Measurements from ENCODE around the gene DDX41. TPM values are rescaled to one million over a fixed set of nuclear protein-coding genes. Genes with fewer than 3 reads are reported as not detected.

The DDX41 gene
- 129 and 138 TPM in 2 replicates for total RNA-seq

DNA sequence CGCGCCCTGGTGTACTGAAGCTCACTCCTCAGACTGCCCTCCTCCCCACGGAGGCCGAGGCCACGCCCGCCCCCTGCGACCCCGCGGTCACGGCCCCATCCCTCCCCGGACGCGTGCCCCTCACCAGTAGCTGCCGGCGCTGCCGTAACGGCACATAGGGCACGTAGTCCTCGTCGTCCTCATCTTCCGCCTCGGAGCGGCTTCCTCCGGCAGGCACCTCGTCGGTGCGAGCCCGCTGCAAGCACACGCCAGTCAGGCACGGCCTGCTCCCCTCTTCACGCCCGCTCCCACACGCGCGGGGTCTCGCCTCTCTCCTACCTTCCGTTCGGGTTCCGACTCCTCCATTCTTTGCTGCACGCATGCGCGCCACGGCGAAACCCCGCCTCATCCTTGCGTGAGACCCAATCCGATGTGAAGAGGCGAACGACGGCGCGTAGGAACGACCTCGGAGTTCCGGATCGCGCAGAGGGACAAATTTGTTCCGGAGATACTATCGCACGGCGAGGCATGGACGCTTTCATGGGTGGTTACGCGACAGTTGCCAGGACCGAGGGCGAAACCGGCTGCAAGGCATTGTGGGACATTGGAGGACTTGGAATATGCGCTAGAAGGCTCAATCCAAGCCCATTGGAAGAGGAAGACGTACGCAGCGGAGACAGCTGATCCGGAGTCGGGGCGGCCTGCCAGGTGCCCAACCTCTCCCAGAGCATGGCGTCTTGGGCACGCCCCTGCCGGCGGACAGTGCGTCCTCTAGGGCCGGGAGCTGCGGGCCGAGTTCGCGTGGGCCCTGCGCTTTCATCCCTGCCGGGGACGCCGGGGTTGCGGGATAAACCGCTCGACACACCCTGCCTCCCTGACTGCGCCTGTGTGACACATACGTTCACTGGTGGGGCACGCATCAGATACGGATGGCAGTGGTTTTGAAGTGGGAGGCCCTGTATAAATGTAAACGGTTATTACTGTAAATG, at the start of gene DDX41:
DDX41 (minus strand) TSS at position 361 of the 968 bp plus-strand sequence; CDS start at position 345, 16 bp downstream.

DNA sequence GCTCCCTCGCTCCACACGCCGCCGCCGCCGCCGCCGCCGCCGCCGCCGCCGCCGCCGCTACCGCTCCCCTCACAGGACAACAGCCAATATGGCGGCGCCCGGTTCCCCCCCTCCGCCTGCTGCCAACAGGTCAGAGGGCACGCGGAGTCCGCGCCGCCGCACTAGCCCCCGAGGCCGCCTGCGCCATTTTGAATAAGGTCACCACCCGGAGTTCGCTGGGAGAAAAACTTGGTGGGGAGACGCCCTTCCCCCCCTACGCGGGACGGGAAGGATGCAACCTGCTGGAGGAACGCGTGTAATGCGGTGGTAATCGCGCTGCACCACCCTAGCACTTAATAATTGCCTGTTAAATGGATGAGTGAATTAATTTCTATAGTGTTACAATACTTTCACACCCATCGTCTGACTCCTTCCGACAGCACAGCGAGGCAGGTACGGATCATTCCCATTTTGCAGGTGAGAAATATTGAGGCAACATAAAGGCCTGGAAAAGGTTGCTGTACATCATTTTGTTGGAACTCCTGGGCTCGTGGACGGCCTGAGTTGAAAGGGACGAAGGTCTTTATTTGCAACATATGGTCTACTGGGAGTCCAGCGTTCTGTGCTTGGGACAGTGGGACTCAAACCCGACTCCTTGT, 37.8 kb upstream of the DDX41 start, which contains the start of gene FAM193B:
FAM193B (minus strand) TSS at position 90 of the 638 bp plus-strand sequence. CDS start 105 bp downstream, outside the sequence.

DNA sequence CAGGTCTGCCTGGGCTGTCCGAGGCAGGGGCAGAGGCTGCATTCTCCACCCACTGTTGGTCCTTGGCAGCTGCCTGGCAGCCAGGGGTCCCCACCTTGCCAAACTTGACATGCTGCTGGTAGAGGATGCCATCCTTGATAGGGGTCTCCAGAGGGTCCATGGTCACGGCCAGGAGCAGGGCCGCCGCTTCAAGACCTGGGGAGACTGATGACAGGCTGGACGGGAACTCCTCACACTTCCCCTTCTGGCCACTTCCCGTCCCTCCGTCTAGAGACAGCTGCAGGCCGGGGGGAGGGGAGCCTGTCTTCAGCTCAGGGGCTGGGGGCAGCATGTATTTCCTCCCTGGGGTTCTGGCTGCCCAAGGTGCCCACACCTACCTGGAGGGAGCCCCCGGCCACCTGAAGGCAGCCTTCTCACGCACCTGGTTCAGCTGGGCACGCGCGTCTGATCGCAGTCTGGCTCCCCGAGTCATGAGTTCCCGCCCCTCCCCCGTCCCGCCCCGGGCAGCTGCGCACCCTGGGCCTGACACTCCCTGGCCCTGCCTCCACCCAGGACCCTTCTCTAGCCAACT, 7.3 kb downstream of the DDX41 start, which contains the start of gene DOK3:
DOK3 (minus strand) TSS at position 446 of the 571 bp plus-strand sequence; CDS start at position 160, 286 bp downstream.

DNA sequence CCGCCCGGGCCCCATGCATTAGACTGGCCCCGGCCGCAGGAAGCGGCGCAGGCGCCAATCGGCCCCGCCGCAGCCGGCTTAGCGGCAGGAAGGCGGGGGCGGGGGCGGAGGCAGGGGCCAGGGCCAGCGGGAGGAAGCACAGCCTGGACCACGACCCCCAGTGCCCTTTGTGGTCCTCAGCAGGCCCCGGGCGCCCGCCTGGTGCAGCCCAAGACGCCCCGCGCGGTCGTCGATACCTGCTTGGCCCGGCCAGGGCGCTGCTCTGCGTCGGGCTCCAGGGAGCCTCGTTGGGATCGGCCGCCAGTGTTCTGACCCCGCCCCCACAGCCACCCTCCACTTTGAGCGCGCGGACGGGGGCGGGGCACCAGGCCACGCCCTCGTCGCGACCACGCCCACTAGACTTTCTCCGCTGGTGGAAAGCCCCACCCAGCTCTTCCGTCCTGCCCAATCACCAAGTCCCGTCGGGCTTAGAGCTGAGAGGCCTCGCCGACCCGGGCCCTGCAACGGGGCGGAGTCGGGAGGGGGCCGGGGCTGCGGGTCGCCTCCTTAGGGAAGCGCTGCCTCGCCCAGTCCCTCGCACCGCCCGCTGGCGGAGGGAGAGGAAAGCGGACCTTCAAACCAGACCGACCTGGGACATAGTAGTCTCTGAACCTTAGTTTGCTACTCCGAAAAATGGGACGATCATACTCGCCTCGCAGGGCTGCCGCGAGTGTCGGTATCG, 19.3 kb downstream of the DDX41 start, which contains the start of gene PDLIM7:
PDLIM7 (minus strand) TSS at position 313 of the 721 bp plus-strand sequence. CDS start 1,092 bp downstream, outside the sequence.

DNA sequence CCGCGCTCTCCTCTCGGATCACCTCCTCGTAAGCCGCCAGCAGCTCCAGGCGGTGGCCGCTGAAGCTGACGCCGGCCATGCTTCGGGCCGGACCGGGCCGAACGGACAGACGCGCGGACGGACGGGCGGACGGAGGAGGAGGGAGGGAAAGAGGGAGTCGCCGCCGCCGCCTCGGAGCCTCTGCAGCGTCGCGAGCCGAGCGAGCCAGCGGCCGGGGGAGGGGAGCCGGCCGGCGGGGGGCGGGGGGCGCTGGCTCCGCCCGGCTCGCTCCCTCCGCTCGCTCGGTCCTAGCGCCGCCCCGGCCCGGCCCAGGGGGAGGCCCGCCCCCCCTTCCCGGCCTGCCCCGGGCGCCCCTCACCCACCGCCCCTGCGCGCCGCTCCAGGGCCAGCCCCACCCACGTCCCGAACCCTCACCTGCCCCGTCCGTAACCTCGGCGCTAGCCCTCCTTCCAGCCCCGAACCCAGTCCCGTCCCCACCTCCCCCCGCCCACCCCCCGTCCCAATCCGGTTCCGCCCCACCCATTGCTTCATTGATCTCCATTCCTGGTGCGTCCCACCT, 43.2 kb downstream of the DDX41 start, which contains the start of gene DBN1:
DBN1 (minus strand) TSS at position 192 of the 559 bp plus-strand sequence; CDS start at position 79, 113 bp downstream.

Other genes starting within 250 kb of the DDX41 start
- 14.0 and 22.0 TPM in 2 replicates for gene RAB24, start 213.2 kb downstream of the DDX41 start, total RNA-seq
- 114 and 156 TPM in 2 replicates for gene PRELID1, start 213.2 kb downstream of the DDX41 start, total RNA-seq
- gene MXD3, start 205.1 kb downstream of the DDX41 start, total RNA-seq: 6.6 and 12.1 TPM in 2 replicates
- 355 and 366 TPM in 2 replicates for gene LMAN2, start 165.3 kb downstream of the DDX41 start, total RNA-seq
- 4.5 and 5.5 TPM in 2 replicates for gene RGS14, start 159.0 kb downstream of the DDX41 start, total RNA-seq
- not detected in 2 replicates for gene SLC34A1, start 132.5 kb downstream of the DDX41 start, total RNA-seq
- gene PFN3, start 116.3 kb downstream of the DDX41 start, total RNA-seq: not detected in 2 replicates
- gene F12, start 107.4 kb downstream of the DDX41 start, total RNA-seq: 0.56 and 0.99 TPM in 2 replicates
- gene GRK6, start 90.3 kb downstream of the DDX41 start, total RNA-seq: 23.5 and 26.3 TPM in 2 replicates
- gene PRR7, start 70.1 kb downstream of the DDX41 start, total RNA-seq: 3.5 and 5.9 TPM in 2 replicates
- gene DBN1, start 43.3 kb downstream of the DDX41 start, total RNA-seq: 204 and 221 TPM in 2 replicates
- gene PDLIM7, start 19.4 kb downstream of the DDX41 start, total RNA-seq: 75.5 and 132 TPM in 2 replicates
- gene DOK3, start 7.1 kb downstream of the DDX41 start, total RNA-seq: 1.8 and 2.5 TPM in 2 replicates
- gene FAM193B, start 37.6 kb upstream of the DDX41 start, total RNA-seq: 11.5 and 22.0 TPM in 2 replicates
- gene TMED9, start 75.2 kb upstream of the DDX41 start, total RNA-seq: 156 and 233 TPM in 2 replicates
- 29.4 and 35.0 TPM in 2 replicates for gene B4GALT7, start 83.2 kb upstream of the DDX41 start, total RNA-seq

Data from endothelial cell of coronary artery (primary cell).